Activated T-cell treated with anti-CD3 and anti-CD28 coated beads for 1 hour (primary cell): ENCODE results near the gene RUFY3.
"Not testable (repeated sequence)": the region's sequence is repeated elsewhere in the genome, so short reads cannot be mapped to it uniquely, and the experiment has no call there.

ENCODE experiments used
- DNase-seq: peaks from one replicate; pipeline ENCODE4 v3.0.0-alpha.2; 2020; ENCODE audit warnings: low read depth

Gene RUFY3

DNA sequence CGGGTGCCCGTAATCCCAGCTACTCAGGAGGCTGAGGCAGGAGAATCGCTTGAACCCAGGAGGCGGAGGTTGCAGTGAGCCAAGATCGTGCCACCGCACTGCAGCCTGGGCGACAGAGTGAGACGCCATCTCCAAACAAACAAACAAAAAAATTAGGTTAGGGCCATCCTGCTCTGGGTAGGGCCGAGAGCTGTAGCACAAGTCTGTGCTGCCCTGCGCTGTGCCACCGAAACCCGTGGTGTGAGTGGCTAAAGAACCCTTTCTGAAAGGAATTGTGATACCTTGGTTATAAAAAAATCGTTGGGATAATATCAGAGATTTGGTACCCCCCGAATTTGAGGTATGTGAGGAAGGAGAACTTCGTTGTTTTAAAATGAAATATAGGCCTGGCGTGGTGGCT, 118.9 kb downstream of the RUFY3 start:
- DNase-seq: not testable (repeated sequence)

DNA sequence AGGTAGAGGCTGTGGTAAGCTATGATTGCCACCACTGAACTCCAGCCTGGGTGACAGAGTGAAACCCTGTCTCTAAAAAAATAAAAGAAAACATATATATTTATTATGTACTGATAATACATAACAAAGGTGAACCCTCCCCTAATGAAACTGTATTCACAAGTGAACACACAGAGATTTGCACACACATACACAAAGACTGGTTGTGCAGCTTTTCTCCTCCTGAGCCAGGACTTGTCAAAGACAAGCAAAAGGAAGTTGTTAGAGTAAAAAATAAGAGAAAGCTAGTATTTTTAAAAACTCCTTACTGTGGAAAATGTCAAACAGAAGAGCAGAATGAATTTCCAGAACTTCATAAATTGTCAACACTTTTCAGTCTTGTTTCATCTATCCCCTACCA, 119.4 kb downstream of the RUFY3 start:
- DNase-seq: no peak

DNA sequence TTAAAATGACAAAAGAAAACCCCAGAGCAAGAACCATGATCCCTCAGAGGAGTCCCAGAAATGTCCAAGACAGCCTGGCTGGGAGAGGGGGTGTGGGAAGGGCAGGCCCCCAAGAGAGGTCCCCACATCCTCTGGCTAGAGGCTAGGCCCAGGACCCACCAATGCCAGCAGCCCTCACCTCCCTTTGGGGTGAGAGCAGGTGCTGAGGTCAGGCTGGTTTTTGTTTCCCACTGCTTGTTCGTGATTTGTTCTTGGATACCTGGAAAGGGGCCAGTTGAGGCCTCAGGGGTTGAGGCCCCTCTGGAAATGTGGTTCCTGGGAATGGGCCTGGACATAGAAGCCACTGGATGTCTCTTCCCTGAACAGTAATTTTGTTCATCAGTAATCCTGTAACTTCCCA, 120.2 kb downstream of the RUFY3 start:
- no peak for DNase-seq

DNA sequence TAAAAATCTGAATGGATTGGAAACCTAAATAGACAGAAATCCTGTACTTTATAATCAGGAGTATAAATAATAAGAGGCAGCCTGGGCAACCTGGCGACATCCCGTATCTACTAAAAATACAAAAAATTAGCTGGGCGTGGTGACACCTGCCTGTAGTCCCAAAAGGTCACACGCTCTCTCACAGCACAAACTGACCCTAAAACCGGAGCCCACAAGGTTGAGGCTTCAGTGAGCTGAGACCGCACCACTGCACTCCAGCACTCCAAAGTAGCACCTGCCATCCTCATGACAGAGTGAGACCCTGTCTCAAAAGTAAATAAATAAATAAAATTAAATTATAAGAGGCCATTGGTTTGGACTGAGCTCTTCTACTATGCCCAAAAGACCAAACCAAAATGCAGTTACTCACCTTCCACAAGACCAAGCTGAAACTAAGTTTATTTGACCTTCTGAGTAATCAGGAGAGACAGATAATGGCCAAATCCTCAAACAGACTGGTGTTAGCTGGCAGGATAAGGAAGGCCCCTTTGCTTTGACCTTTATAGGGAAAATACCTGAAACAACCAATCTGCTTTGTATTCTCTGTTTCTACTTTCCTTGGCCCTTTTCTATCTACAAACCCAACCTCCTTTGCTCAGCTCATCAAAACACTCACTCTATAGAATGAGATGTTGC, 121.1 kb downstream of the RUFY3 start:
- DNase-seq: no peak

DNA sequence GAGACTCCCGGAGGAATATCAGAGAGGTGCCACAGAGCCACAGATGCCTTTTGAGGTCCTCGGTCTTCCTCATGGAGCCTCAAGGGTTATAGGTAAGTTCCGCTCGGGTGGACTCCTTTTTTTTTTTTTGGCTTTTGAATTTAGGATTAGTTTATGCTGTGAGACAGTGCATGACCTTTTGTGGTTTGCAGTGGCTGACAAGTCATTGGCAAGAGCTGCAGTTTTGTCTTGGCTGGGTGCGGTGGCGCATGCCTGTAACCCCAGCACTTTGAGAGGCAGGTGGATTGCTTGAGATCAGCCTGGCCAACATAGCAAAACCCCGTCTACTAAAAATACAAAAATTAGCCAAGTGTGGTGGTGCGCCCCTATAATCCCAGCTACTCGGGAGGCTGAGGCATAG, 122.4 kb downstream of the RUFY3 start:
- DNase-seq: no peak

DNA sequence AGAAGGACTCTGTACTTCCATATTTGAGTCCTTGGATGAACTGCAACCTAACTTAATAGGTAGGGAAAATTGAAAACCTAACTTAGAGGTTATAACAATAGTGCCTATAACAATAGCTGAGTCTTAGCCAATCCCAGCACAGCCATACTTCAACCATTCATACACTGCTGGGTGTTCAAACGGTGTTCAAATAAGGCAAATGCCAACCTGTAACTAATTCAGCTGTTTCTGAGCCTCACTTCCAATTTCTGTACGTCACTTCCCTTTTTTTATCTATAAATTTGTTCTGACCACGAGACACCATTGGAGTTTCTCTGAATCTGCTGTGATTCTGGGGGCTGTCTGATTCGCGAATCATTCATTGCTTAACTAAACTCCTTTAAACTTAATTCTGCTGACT, 127.5 kb downstream of the RUFY3 start:
- no peak for DNase-seq

DNA sequence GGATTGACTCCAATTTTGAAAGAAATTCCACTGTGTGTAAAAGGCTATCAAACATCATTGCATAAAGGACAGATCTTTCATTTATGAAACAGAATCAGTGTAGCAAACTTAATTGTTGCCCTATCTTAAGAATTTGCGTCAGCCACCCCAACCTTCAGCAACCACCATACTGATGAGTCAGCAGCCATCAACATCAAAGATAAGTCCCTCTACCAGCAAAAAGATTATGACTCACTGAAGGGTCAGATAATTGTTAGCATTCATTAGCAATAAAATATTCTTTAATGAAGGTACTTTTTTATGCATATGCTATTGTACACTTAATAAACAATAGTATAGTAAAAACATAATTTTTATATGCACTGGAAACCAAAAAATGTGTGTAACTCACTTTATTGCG, 133.7 kb downstream of the RUFY3 start:
- no peak for DNase-seq
